D721Med (cell line): Measurements from ENCODE around the gene EXOSC5.

Experiments
- DNase-seq: peaks from one replicate; pipeline ENCODE4 v3.0.0; 2011; ENCODE audit warnings: low spot score; ENCODE audit not compliant: insufficient read length
- FAIRE-seq: peaks from 2 replicates; lab custom pipeline; 2011; peaks lifted over from hg19 to GRCh38; lab: Jason Lieb, UNC
- TF ChIP-seq, protein P1 (sequence below): IDR thresholded peaks from 2 replicates; pipeline ENCODE4 v1.5.1; 2012; ENCODE audit warnings: mild to moderate bottlenecking, control low read depth; ENCODE audit not compliant: insufficient read depth; ENCODE audit errors: missing control alignments

EXOSC5 gene

DNA sequence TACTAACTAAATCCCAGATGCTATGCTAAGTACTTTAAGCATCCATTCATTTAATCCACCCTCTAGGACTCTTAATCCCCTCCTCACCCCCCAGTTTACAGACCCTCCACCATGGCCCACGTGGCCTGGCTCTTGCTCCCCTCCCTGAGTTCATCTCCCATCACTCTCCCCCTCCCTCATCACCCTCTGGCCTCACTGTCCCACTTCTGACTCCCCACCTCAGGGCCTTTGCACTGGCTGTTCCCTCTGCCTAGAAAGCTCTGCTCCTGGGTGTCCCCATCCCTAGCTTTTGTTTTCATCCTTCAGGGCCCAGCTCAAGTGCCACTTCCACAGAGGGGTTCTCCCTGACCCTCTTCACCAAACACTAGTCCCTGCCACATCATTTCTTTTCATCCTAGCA is 37.4 kb downstream of the EXOSC5 start:
- no peak for FAIRE-seq
- DNase-seq: no peak
- TF ChIP-seq, protein P1, sequence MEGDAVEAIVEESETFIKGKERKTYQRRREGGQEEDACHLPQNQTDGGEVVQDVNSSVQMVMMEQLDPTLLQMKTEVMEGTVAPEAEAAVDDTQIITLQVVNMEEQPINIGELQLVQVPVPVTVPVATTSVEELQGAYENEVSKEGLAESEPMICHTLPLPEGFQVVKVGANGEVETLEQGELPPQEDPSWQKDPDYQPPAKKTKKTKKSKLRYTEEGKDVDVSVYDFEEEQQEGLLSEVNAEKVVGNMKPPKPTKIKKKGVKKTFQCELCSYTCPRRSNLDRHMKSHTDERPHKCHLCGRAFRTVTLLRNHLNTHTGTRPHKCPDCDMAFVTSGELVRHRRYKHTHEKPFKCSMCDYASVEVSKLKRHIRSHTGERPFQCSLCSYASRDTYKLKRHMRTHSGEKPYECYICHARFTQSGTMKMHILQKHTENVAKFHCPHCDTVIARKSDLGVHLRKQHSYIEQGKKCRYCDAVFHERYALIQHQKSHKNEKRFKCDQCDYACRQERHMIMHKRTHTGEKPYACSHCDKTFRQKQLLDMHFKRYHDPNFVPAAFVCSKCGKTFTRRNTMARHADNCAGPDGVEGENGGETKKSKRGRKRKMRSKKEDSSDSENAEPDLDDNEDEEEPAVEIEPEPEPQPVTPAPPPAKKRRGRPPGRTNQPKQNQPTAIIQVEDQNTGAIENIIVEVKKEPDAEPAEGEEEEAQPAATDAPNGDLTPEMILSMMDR: no peak

- TF ChIP-seq, protein P1: no peak
- FAIRE-seq (no peak), DNase-seq (no peak)
These were observed 39.4 kb downstream of the EXOSC5 start for GRCh38 chr19:41357746-41358145.

DNA sequence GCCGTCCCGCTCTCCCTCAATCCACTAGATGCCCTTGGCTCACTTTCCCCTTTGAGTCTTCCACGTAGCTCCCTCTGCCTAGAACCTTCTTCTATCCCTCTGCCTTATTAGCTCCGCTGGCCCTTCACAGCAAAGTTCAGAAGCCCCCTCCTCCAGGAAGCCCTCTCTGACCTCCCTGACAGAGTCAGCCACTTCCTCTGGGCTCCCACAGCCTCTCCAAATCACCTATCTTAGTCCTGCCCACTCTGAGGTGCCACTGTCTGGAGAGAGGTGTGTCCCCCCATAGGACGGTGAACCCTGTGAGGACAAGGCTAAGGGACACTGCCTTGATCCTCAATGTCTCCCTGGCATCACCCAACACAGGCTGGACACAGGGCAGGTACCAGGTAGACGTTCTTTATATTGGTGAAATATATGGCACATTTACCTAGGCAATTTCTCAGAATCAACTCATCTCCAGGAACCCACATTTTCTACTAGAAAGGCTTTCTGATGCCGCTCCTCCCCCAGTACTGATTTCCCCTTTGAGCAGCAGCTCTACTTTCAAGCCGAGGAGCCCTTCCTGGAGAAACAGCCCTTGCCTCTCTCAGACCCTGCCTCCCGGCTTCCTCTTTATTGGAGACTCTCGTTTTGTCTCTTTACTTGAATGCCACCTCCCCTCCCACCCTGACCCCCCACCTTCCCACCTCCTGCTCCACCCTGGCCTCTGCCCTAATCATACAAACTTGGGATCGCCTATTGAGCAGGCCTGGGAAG is 40.0 kb downstream of the EXOSC5 start:
- DNase-seq: no peak
- FAIRE-seq: no peak
- TF ChIP-seq, protein P1: no peak

GRCh38 chr19:41355802-41356201 is 41.4 kb downstream of the EXOSC5 start:
- no peak for DNase-seq
- TF ChIP-seq, protein P1: no peak
- no peak for FAIRE-seq

GRCh38 chr19:41355035-41355434 is 42.1 kb downstream of the EXOSC5 start:
- FAIRE-seq (no peak), DNase-seq (no peak)
- TF ChIP-seq, protein P1: no peak

GRCh38 chr19:41354343-41354953 is 42.7 kb downstream of the EXOSC5 start:
- FAIRE-seq: no peak
- TF ChIP-seq, protein P1: no peak
- no peak for DNase-seq
